GM23338 (cell line): ENCODE measurements around the gene ARHGEF37. TPM values are rescaled to one million over a fixed set of nuclear protein-coding genes. Genes with fewer than 3 reads are reported as not detected.
"Not testable (repeated sequence)": the region's sequence is repeated elsewhere in the genome, so short reads cannot be mapped to it uniquely, and the experiment has no call there.

Source experiments
- ATAC-seq: fragments of 200-7000 bp; cut with Tn5 transposase; 3 replicates; pipeline ENCODE4 v1.9.1; 2020
- DNase-seq: peaks from one replicate; pipeline ENCODE4 v3.0.0-alpha.2; 2015; ENCODE audit warnings: low spot score
- H2AFZ ChIP-seq: fragments of 200-600 bp; sonication (generic); 2 replicates; pipeline ENCODE4 v1.8.0; 2016; ENCODE audit warnings: antibody characterized with exemption, mild to moderate bottlenecking, moderate library complexity
- H3F3A ChIP-seq: fragments of 200-600 bp; sonication (generic); replicated peaks from 2 replicates; pipeline ENCODE4 v1.8.0; 2017; ENCODE audit warnings: antibody characterized with exemption, mixed run types, low read depth
- H3K27ac ChIP-seq: fragments of 200-600 bp; sonication (generic); 2 replicates; pipeline ENCODE4 v1.6.1; 2016; ENCODE audit warnings: low read depth
- H3K27me3 ChIP-seq: fragments of 200-600 bp; sonication (generic); 2 replicates; pipeline ENCODE4 v1.8.0; 2016; ENCODE audit warnings: mild to moderate bottlenecking, mixed run types, moderate library complexity; ENCODE audit not compliant: insufficient read depth
- H3K36me3 ChIP-seq: fragments of 200-600 bp; sonication (generic); 2 replicates; pipeline ENCODE4 v1.8.0; 2016; ENCODE audit warnings: mild to moderate bottlenecking; ENCODE audit not compliant: insufficient read depth
- H3K4me1 ChIP-seq: fragments of 200-600 bp; sonication (generic); 2 replicates; pipeline ENCODE4 v1.8.0; 2016; ENCODE audit warnings: mild to moderate bottlenecking, moderate library complexity; ENCODE audit not compliant: insufficient read depth
- H3K4me2 ChIP-seq: fragments of 200-600 bp; sonication (generic); 2 replicates; pipeline ENCODE4 v1.7.1; 2017; ENCODE audit warnings: mixed run types
- H3K4me3 ChIP-seq: fragments of 200-600 bp; sonication (generic); 2 replicates; pipeline ENCODE4 v1.6.1; 2016; ENCODE audit warnings: mixed run types
- H3K79me2 ChIP-seq: fragments of 200-600 bp; sonication (generic); replicated peaks from 2 replicates; pipeline ENCODE4 v1.8.0; 2017; ENCODE audit warnings: mild to moderate bottlenecking; ENCODE audit not compliant: insufficient read depth
- H3K9me2 ChIP-seq: fragments of 200-600 bp; sonication (generic); 2 replicates; pipeline ENCODE4 v1.8.0; 2017; ENCODE audit not compliant: insufficient read depth
- H4K20me1 ChIP-seq: fragments of 200-600 bp; sonication (generic); replicated peaks from 2 replicates; pipeline ENCODE4 v1.8.0; 2017; ENCODE audit warnings: mild to moderate bottlenecking; ENCODE audit not compliant: insufficient read depth
- H3K27ac Mint-ChIP-seq: 2 replicates; pipeline ENCODE4 v1.8.0; 2020; ENCODE audit warnings: inconsistent platforms, mild to moderate bottlenecking, moderate library complexity, mixed read lengths
- H3K27me3 Mint-ChIP-seq: 3 replicates; pipeline ENCODE4 v1.8.0; 2022; ENCODE audit warnings: low read depth, mild to moderate bottlenecking, moderate library complexity, mixed read lengths, inconsistent platforms; ENCODE audit not compliant: insufficient read depth, poor library complexity
- H3K36me3 Mint-ChIP-seq: 3 replicates; pipeline ENCODE4 v1.8.0; 2021; ENCODE audit warnings: low read depth, mild to moderate bottlenecking, inconsistent platforms, moderate library complexity, mixed read lengths
- H3K4me1 Mint-ChIP-seq: 3 replicates; pipeline ENCODE4 v1.8.0; 2020; ENCODE audit warnings: mild to moderate bottlenecking, inconsistent platforms, mixed read lengths
- H3K4me3 Mint-ChIP-seq: 3 replicates; pipeline ENCODE4 v1.8.0; 2021; ENCODE audit warnings: moderate library complexity, mild to moderate bottlenecking, inconsistent platforms, mixed read lengths
- H3K9me3 Mint-ChIP-seq: 3 replicates; pipeline ENCODE4 v1.8.0; 2020; ENCODE audit warnings: moderate library complexity, mild to moderate bottlenecking, inconsistent platforms, mixed read lengths
- CREB1 ChIP-seq: fragments of 250-450 bp; sonication (Bioruptor Pico); IDR thresholded peaks from 2 replicates; pipeline ENCODE4 v1.5.0; 2020; ENCODE audit warnings: low read depth, mild to moderate bottlenecking, moderate library complexity
- CTCF ChIP-seq, 2 experiments: fragments of 200-600 bp in 1 of 2; sonication (generic) in 1 of 2; conservative IDR thresholded peaks; 2 replicates each; pipeline versions ENCODE4 v1.5.1 to v1.6.1; 2016 to 2017; ENCODE audit warnings: antibody characterized with exemption in 2 of 2, low read depth in 2 of 2, mild to moderate bottlenecking in 2 of 2, moderate library complexity in 1 of 2
- ETS1 ChIP-seq: IDR thresholded peaks from 2 replicates; pipeline ENCODE4 v1.6.1; 2016; ENCODE audit warnings: antibody characterized with exemption
- EZH2 ChIP-seq: fragments of 200-600 bp; sonication (generic); IDR thresholded peaks from one replicate; pipeline ENCODE4 v1.8.0; 2017; ENCODE audit warnings: antibody characterized with exemption, mild to moderate bottlenecking, low read depth; ENCODE audit not compliant: unreplicated experiment
- JUNB ChIP-seq: IDR thresholded peaks from one replicate; pipeline ENCODE4 v1.6.1; 2016; ENCODE audit warnings: antibody characterized with exemption; ENCODE audit not compliant: unreplicated experiment
- REST ChIP-seq: IDR thresholded peaks from one replicate; pipeline ENCODE4 v1.6.1; 2018; ENCODE audit warnings: antibody characterized with exemption; ENCODE audit not compliant: unreplicated experiment
- STAT1 ChIP-seq: IDR thresholded peaks from one replicate; pipeline ENCODE4 v1.6.1; 2016; ENCODE audit warnings: antibody characterized with exemption; ENCODE audit not compliant: unreplicated experiment
- ZNF114 ChIP-seq: fragments of 250-450 bp; sonication (Bioruptor Pico); IDR thresholded peaks from 2 replicates; pipeline ENCODE4 v1.5.0; 2020; ENCODE audit warnings: mild to moderate bottlenecking, moderate library complexity
- ZNF331 ChIP-seq: fragments of 250-450 bp; sonication (Bioruptor Pico); IDR thresholded peaks from 2 replicates; pipeline ENCODE4 v1.5.0; 2020; ENCODE audit warnings: low read depth, mild to moderate bottlenecking, moderate library complexity
- ZNF462 ChIP-seq: fragments of 250-450 bp; sonication (Bioruptor Pico); IDR thresholded peaks from 2 replicates; pipeline ENCODE4 v1.5.0; 2020; ENCODE audit warnings: mild to moderate bottlenecking, moderate library complexity
- polyA plus RNA-seq: library from polyadenylated mRNA; unstranded; fragments of >200 nt; fragmentation: Nextera tagmentation; extraction: Ambion mirVana; gene quantifications from 2 replicates; pipeline ENCODE4 v1.2.1, GENCODE V29; 2016
- total RNA-seq: library from RNA; depleted of rRNA; stranded (reverse); fragments of >200 nt; shearing (Covaris generic); gene quantifications from 2 replicates; pipeline ENCODE4 v1.2.3, GENCODE V29; 2014

ARHGEF37 gene
- total and polyA plus RNA-seq, 2 experiments from 2014 or later = 0.14 to 0.79 TPM

GRCh38 chr5:149669273-149669672 is 88.0 kb downstream of the ARHGEF37 start:
- H3K4me3 ChIP-seq, ATAC-seq, DNase-seq, H3K27me3 ChIP-seq, H3K4me2 ChIP-seq, H2AFZ ChIP-seq, H3F3A ChIP-seq, H3K36me3 ChIP-seq, H3K4me1 ChIP-seq, H3K27me3 Mint-ChIP-seq, H3K79me2 ChIP-seq, H3K4me3 Mint-ChIP-seq, H3K27ac Mint-ChIP-seq, H3K9me2 ChIP-seq, H4K20me1 ChIP-seq, H3K36me3 Mint-ChIP-seq, H3K4me1 Mint-ChIP-seq, H3K27ac ChIP-seq: not testable (repeated sequence)
- peaks cover 29% of the 10 kb centered on the region for H3K9me3 Mint-ChIP-seq

- Histone ChIP-seq H3F3A (no peaks in the 10 kb centered on the region), H3K79me2 (no peaks in the 10 kb centered on the region), H3K27me3 (no peaks in the 10 kb centered on the region), H3K4me2 (no peak overlapping the region), H3K4me3 (no peak overlapping the region), H4K20me1 (no peaks in the 10 kb centered on the region), H3K27ac (no peak overlapping the region), H3K9me2 (no peaks in the 10 kb centered on the region), H3K4me1 (no peaks in the 10 kb centered on the region), H3K36me3 (no peaks in the 10 kb centered on the region), H2AFZ (no peak overlapping the region)
- TF ChIP-seq EZH2 (no peak), ZNF462 (no peak), CTCF (conservative IDR thresholded peaks at IDR 0.05; ENCODE audit: low read depth in 2 of 2) (no peak), STAT1 (no peak), ZNF331 (CRISPR knock-in tag) (no peak), ZNF114 (CRISPR knock-in tag) (no peak), REST (no peak), JUNB (no peak), CREB1 (CRISPR knock-in tag) (no peak), ETS1 (no peak)
- Mint-ChIP-seq H3K36me3 (peaks cover 10% of the 10 kb centered on the region; the same call in 2 of the 3 replicates), H3K9me3 (peaks cover 29% of the 10 kb centered on the region), H3K27me3 (peaks cover 3% of the 10 kb centered on the region), H3K4me3 (no peak overlapping the region), H3K4me1 (no peaks in the 10 kb centered on the region), H3K27ac (no peak overlapping the region)
- no peak for DNase-seq
- ATAC-seq = no peak
These were observed 90.2 kb downstream of the ARHGEF37 start for GRCh38 chr5:149671544-149671943.
